HL-60 (cell line): ENCODE measurements around the gene IQSEC1.

Experiments
- DNase-seq, 2 experiments: peaks; one replicate each; pipeline ENCODE4 v3.0.0-alpha.2; 2010 to 2020; ENCODE audit warnings: low read depth in 1 of 2, low spot score in 1 of 2
- H3K27ac ChIP-seq: fragments of 250-450 bp; sonication (Bioruptor Pico); replicated peaks from 2 replicates; pipeline ENCODE4 v1.5.1; 2020; ENCODE audit warnings: mild to moderate bottlenecking, moderate library complexity
- H3K27me3 ChIP-seq: fragments of 250-450 bp; sonication (Bioruptor Pico); 2 replicates; pipeline ENCODE4 v1.5.1; 2021; ENCODE audit warnings: mild to moderate bottlenecking, moderate library complexity; ENCODE audit not compliant: insufficient read depth, poor library complexity, severe bottlenecking
- H3K4me3 ChIP-seq: replicated peaks from 2 replicates; pipeline ENCODE4 v1.5.1; 2011; ENCODE audit warnings: mild to moderate bottlenecking, control low read depth, low read length; ENCODE audit not compliant: insufficient read depth
- GABPA ChIP-seq: IDR thresholded peaks from 2 replicates; pipeline ENCODE4 v1.6.1; 2012; ENCODE audit warnings: low read depth
- POLR2AphosphoS5 ChIP-seq: IDR thresholded peaks from 2 replicates; pipeline ENCODE4 v1.6.1; 2012; ENCODE audit warnings: low read depth
- SPI1 ChIP-seq: IDR thresholded peaks from 2 replicates; pipeline ENCODE4 v1.6.1; 2012; ENCODE audit warnings: low read depth, mild to moderate bottlenecking, borderline replicate concordance
- TF ChIP-seq, protein P1 (sequence below): IDR thresholded peaks from 2 replicates; pipeline ENCODE4 v1.6.1; 2012; ENCODE audit warnings: low read depth; ENCODE audit not compliant: insufficient replicate concordance
- TF ChIP-seq, protein P2 (sequence below): IDR thresholded peaks from one replicate; pipeline ENCODE4 v1.5.1; 2011; ENCODE audit warnings: low read length, control low read depth, inconsistent platforms; ENCODE audit not compliant: insufficient read depth

The IQSEC1 gene

DNA sequence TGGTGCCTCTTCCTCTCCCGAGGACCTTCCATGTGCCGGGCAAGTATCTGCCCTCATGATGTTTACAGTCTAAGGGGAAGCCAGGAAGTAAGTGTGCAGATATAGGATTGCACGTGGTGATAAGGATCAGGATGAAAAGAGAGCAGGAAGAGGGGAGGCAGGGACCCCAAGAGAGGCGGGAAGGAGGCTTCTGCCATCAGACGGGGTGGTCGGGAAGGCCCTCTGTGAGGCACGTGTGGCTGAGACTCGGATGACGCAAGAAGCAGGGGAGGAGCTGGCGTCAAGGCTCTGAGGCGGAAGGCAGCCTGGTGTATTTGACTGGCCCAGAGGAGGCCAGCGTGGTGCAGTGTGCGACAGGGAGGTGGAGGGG, 762 bp upstream of the IQSEC1 start:
- Histone ChIP-seq H3K27ac (no peak overlapping the region), H3K4me3 (no peak overlapping the region), H3K27me3 (peaks cover 17% of the 10 kb centered on the region)
- no peak for DNase-seq
- TF ChIP-seq, protein P1, sequence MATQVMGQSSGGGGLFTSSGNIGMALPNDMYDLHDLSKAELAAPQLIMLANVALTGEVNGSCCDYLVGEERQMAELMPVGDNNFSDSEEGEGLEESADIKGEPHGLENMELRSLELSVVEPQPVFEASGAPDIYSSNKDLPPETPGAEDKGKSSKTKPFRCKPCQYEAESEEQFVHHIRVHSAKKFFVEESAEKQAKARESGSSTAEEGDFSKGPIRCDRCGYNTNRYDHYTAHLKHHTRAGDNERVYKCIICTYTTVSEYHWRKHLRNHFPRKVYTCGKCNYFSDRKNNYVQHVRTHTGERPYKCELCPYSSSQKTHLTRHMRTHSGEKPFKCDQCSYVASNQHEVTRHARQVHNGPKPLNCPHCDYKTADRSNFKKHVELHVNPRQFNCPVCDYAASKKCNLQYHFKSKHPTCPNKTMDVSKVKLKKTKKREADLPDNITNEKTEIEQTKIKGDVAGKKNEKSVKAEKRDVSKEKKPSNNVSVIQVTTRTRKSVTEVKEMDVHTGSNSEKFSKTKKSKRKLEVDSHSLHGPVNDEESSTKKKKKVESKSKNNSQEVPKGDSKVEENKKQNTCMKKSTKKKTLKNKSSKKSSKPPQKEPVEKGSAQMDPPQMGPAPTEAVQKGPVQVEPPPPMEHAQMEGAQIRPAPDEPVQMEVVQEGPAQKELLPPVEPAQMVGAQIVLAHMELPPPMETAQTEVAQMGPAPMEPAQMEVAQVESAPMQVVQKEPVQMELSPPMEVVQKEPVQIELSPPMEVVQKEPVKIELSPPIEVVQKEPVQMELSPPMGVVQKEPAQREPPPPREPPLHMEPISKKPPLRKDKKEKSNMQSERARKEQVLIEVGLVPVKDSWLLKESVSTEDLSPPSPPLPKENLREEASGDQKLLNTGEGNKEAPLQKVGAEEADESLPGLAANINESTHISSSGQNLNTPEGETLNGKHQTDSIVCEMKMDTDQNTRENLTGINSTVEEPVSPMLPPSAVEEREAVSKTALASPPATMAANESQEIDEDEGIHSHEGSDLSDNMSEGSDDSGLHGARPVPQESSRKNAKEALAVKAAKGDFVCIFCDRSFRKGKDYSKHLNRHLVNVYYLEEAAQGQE: no peak
- no peak for TF ChIP-seq SPI1
- TF ChIP-seq GABPA: no peak
- TF ChIP-seq, protein P2, sequence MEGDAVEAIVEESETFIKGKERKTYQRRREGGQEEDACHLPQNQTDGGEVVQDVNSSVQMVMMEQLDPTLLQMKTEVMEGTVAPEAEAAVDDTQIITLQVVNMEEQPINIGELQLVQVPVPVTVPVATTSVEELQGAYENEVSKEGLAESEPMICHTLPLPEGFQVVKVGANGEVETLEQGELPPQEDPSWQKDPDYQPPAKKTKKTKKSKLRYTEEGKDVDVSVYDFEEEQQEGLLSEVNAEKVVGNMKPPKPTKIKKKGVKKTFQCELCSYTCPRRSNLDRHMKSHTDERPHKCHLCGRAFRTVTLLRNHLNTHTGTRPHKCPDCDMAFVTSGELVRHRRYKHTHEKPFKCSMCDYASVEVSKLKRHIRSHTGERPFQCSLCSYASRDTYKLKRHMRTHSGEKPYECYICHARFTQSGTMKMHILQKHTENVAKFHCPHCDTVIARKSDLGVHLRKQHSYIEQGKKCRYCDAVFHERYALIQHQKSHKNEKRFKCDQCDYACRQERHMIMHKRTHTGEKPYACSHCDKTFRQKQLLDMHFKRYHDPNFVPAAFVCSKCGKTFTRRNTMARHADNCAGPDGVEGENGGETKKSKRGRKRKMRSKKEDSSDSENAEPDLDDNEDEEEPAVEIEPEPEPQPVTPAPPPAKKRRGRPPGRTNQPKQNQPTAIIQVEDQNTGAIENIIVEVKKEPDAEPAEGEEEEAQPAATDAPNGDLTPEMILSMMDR: no peak
- no peak for TF ChIP-seq POLR2AphosphoS5

DNA sequence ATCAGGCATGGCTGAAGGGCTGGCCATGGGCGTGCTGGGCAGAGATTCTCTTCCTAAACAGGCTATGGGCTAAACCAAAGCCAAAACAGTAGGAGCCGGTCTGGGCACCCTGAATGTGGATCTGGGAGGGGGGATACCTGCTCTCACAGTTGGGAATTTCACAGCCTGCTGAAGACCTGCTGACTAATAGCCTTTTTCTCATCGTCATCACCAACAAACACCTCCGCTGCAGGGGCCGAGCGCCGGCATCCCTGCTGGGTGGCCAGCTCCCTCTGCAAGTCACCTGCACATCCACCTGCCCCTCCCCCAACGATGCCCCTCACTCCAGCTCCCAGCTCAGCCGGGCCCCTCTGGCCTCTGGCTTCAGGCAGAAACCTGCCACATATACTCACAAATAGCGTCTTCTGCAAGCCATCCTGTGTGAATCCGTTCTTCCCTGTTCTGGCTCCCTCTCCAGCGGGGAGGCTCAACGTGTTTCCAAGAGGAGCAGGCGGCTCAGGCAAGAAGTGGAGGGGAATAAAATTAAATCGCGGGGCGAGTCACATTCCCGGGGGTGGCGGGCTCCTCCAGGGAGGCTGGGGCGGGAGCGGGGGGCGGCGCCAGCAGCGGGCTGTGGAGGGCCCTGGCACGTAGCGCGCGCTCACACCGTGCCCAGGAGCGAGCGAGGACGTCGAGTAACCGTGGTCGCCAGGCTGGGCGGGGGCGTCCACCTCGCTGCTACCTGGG, 466 bp downstream of the IQSEC1 start:
- H3K4me3 ChIP-seq: no peak overlapping the region

DNA sequence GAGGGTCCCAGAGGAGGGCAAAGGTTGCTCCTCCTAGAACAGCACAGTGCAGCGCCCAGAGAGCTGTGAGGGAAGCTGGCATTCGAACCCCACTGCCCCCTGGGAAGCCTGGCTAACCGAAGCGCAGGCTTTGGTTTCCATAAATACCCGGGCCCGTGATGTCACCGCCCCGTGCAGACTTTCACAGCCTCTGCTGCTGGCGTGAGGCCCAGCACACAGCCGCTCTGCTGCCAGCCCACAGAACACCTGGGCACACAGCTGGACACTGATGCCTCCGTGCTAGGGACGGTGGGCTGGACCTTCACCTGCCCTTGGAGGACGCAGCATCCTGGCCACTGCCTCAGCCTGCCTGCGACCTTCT, 1.0 kb downstream of the IQSEC1 start:
- Histone ChIP-seq H3K27ac (no peak overlapping the region), H3K27me3 (peaks cover 17% of the 10 kb centered on the region), H3K4me3 (no peak overlapping the region)
- no peak for TF ChIP-seq GABPA
- no peak for TF ChIP-seq POLR2AphosphoS5
- TF ChIP-seq, protein P1: no peak
- TF ChIP-seq, protein P2: no peak
- no peak for TF ChIP-seq SPI1
- no peak for DNase-seq

More for the DNA sequence above, 466 bp downstream of the IQSEC1 start:
- H3K27me3 ChIP-seq: peaks cover 17% of the 10 kb centered on the region
- TF ChIP-seq POLR2AphosphoS5 (no peak), SPI1 (no peak), GABPA (no peak)
- TF ChIP-seq, protein P1: no peak
- TF ChIP-seq, protein P2: no peak
- DNase-seq: no peak
- no peak overlapping the region for H3K27ac ChIP-seq
